ENCODE measurements around the gene JMJD1C.

JMJD1C gene

GRCh38 chr10:63434866-63435854, 30.6 kb downstream of the JMJD1C start:
- DNase-seq: no peak

GRCh38 chr10:63431962-63432797, 33.6 kb downstream of the JMJD1C start:
- no peak for DNase-seq

GRCh38 chr10:63430999-63431356, 34.8 kb downstream of the JMJD1C start:
- no peak for DNase-seq

- no peak for DNase-seq
Observed at GRCh38 chr10:63430091-63430998, 35.4 kb downstream of the JMJD1C start.

GRCh38 chr10:63429281-63429680, 36.5 kb downstream of the JMJD1C start:
- DNase-seq: no peak

- no peak for DNase-seq
Observed at GRCh38 chr10:63427013-63427412, 38.8 kb downstream of the JMJD1C start.

- no peak for DNase-seq
Observed at GRCh38 chr10:63425512-63425911, 40.3 kb downstream of the JMJD1C start.

GRCh38 chr10:63424576-63424975, 41.2 kb downstream of the JMJD1C start:
- DNase-seq: no peak

GRCh38 chr10:63423494-63423893, 42.3 kb downstream of the JMJD1C start:
- no peak for DNase-seq

- no peak for DNase-seq
Observed at GRCh38 chr10:63421591-63421990, 44.2 kb downstream of the JMJD1C start.

- DNase-seq: no peak
Observed at GRCh38 chr10:63416376-63416775, 49.4 kb downstream of the JMJD1C start.

- no peak for DNase-seq
Observed at GRCh38 chr10:63415640-63416244, 50.0 kb downstream of the JMJD1C start.

- DNase-seq: no peak
Observed at GRCh38 chr10:63414481-63415260, 51.1 kb downstream of the JMJD1C start.

- no peak for DNase-seq
Observed at GRCh38 chr10:63413429-63413828, 52.3 kb downstream of the JMJD1C start.

- DNase-seq: no peak
Observed at GRCh38 chr10:63412304-63412703, 53.5 kb downstream of the JMJD1C start.

GRCh38 chr10:63410633-63411032, 55.1 kb downstream of the JMJD1C start:
- DNase-seq: no peak

GRCh38 chr10:63409465-63410027, 56.2 kb downstream of the JMJD1C start:
- no peak for DNase-seq

- DNase-seq: no peak
Observed at GRCh38 chr10:63407136-63407662, 58.6 kb downstream of the JMJD1C start.

- DNase-seq: no peak
Observed at GRCh38 chr10:63396133-63396761, 69.5 kb downstream of the JMJD1C start.

- DNase-seq: no peak
Observed at GRCh38 chr10:63393050-63393449, 72.7 kb downstream of the JMJD1C start.

Measured in T1000 (cell line).